GM18499 (cell line): ENCODE data around the gene DCTN1.

Source experiments
- ATAC-seq: cut with Tn5 transposase; IDR thresholded peaks from one replicate; pipeline ENCODE4 v1.9.1; 2021; ENCODE audit warnings: moderate number of reproducible peaks; ENCODE audit not compliant: insufficient read depth, unreplicated experiment

DCTN1 gene

GRCh38 chr2:74414881-74415761 is 35.0 kb upstream of the DCTN1 start:
- no peak for ATAC-seq

- ATAC-seq = no peak
These were observed 34.3 kb upstream of the DCTN1 start for GRCh38 chr2:74414441-74414840.

GRCh38 chr2:74413001-74413698 is 33.0 kb upstream of the DCTN1 start:
- ATAC-seq = no peak

DNA sequence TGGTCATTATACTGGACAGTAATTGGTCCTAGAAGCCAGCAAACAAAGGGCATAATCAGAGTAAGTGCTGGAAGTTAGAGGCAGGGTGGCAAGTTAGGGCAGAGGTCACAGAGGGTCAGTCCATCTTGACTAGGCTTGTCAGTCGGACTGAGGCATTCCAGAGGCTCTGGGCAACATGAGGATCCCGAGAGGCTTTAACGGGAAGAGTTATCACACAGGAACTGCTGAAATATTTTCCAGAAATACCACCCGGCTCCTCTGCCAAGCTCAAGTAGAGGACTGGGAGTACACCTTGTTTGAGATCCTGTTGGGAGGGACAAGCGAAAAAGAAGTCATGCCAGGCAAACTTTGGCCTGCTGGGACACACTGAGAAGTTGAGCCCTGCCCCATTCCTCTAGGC is 27.6 kb upstream of the DCTN1 start:
- no peak for ATAC-seq

DNA sequence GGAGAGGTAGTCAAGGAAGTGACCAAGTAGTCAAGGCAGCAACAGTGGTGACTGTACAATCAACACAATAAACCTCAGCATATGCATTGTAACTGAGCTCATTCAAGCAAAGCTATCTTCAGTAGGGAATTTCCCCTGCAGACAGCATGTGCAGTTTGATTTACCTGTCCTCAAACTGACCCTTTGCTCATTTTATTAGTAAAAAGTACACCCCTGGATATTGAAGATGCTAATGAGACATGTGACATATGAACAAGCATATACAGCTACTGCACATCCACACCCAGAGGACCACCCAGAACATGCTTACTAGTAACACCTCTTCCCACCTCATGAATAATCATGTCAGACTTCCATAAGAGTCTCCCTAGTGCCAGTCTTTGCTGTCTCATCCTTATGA is 25.9 kb upstream of the DCTN1 start:
- ATAC-seq = peak; percentile 85

DNA sequence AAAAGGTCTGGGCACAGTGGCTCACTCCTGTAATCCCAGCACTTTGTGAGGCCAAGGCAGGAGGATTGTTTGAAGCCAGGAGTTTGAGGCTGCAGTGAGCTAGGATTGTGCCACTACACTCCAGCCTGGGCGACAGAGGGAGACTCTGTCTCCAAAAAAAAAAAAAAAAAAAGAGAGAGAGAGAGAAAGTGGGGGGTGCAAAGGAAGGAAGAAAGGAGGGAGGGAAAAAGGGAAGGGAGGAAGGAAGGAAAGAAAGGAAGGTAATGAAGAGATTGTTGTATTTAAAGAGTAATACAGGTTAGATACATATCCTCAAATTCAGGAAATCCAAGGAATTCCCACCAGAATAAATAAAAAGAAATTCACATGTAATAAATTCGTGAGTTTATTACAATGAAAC is 21.8 kb upstream of the DCTN1 start:
- no peak for ATAC-seq

GRCh38 chr2:74399785-74400184 is 19.7 kb upstream of the DCTN1 start:
- ATAC-seq = peak; percentile 65

GRCh38 chr2:74396149-74396548 is 16.0 kb upstream of the DCTN1 start:
- no peak for ATAC-seq

DNA sequence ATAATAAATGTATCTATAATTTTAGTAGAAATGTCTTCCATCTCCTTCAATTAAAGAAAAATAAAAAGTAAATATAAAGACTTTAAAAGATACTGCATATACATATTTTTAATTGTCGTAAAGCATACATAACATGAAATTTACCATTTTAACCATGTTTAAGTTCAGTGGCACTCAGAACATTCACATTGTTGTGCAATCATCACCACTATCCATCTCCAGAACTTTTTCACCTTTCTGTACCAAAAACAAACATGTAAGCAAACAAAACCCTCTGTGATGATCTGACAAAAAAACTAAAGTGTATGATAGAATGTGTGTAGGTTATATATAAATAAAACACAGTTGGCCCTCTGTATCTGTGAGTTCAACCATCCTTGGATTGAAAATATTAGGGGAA is 13.4 kb upstream of the DCTN1 start:
- ATAC-seq = no peak

DNA sequence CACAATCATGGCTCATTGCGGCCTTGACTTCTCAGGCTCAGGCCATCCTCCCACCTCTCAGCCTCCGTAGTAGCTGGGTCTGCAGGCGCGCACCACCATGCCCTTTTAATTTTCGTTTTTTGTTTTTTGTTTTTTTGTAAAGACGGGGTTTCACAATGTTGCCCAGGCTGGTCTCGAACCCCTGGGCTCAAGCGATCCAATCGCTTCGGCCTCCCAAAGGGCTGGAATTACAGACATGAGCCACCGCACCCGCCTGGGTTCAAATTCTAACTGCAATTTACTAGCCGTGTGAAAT is 12.3 kb upstream of the DCTN1 start:
- no peak for ATAC-seq

DNA sequence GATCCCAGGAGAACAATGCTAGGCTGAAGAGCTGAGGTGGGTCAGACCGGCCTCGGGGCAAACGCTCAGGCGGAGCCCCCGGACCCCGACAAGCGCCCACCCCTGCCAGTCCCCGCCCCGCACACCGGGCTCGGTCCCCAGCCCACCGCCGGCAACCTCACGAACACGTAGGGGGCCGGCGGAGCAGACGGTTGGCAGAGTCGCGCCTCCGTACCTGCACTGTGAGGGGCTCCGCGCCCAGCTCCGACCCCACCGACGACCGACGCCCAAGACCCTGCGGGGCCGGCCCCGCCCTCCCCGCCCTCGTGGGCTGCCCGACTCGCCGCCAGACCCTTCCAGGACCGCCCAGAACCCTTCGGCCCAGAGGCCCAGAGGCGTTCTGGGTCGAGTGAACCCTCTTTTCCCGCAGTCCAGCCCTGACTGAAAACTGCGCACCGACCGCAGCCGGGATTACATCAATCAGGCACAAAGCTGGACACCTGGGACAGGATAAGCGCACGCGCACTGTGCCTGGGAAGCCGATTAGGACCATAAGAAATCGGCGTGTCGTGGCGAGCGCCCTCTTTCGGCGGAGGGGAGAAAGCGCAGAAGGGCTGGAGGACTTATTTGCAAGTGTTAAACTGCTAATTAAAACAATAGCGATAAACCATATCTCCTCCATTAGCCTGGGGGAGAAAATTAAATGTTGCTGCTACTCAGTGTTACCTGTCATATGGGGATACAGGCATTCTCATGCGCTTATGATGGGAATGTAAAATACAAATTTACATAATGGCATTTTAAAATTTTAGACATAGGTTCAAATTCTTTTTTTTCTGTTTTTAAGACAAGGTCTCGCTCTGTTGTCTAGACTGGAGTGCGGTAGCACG is 11.7 kb upstream of the DCTN1 start:
- ATAC-seq = peak; percentile 66

DNA sequence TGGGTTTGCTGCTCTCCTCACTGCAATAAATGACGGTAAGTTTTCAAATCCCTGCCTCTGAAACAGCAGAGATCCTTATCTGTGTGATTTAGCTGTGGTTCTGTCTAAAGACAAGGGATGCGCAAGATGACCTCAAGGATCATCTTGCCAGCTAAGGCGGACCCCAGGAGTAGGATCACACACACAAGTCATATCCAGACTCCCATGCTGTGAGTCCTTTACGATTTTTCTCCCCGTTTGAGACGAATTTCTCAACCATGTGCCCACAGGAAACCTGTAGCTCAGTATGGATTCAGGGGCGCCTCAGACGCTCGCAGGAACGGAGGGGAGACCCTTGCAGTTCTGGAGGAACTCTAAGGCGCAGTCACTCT is 11.1 kb upstream of the DCTN1 start:
- no peak for ATAC-seq

GRCh38 chr2:74390606-74391005 is 10.5 kb upstream of the DCTN1 start:
- no peak for ATAC-seq

GRCh38 chr2:74387346-74387745 is 7.2 kb upstream of the DCTN1 start:
- no peak for ATAC-seq

- no peak for ATAC-seq
These were observed 5.3 kb upstream of the DCTN1 start for GRCh38 chr2:74385396-74385795.

GRCh38 chr2:74384051-74384450 is 3.9 kb upstream of the DCTN1 start:
- ATAC-seq = no peak

DNA sequence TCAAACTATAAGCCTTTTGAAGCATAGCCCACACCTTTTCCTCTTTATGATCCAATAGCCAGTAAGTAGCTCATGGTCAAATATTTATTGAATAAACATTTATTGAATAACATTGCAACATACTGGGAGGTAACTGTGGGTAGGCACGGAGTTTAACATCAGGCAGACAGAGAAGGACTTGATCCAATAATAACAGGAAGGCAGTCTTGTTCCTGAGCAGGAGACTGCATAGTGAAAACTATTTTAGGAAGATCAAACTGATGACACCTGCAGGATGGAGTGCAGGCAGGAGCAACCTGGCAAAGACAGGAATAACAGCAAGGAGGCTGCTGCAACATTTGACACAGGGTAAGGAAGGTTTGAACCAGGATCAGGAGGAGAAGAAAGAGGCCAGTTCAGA is 3.1 kb upstream of the DCTN1 start:
- ATAC-seq = no peak

DNA sequence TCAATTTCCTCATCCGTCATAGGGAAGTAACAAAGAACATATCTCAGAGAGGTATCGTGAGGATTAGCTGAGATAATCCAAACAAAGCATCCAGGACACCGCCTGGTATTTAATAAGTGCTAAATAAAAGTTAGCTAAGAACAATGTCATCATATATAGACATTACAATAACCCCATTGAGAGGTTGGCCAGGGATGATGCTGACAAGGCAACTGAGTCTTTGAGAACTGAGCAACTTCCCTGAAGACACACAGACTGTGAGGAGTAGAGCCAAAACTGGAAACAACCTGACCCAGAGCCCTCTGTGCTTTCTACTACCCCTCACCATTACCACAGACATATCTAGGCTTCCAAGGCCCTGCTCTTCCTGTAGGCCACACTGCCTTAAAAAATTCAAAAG is 1.6 kb upstream of the DCTN1 start:
- ATAC-seq = no peak

DNA sequence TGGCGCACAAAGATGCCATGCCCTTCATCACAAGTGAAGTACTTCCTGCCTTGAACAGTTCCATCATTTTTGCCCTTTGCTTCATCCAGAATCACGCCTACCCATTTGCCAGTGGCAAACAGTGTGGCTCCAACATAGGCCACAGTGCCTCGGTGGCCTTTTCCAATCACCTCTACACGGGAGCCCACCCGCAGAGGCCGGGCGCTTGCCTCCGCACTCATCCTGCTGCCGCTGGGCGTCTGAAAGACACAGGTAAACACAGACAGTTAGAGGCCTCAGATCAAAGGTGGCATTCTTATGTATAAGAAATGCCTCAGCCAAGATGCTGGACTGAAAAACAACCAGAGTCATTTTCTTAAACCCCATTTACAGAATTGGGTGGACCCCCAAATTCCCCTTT is 2.1 kb downstream of the DCTN1 start:
- no peak for ATAC-seq

DNA sequence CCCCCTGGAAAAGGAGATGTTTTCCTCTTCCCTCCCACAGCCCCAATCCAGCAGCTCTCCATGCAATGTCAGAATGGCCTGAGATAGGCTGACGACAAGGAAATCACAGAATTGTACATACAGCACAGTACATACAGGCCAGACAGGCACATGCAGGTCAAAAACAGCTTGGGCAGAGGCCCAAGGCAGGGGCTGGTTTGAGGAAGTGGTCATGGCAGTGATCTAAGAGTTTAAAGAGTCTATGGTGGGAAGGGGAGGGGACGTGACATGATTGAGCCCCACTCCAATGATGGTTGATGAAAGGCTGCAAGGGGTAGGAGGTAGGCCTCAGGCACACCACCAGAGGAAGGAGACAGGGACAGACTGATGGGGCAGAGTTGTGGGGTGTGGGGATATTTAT is 4.3 kb downstream of the DCTN1 start:
- no peak for ATAC-seq

GRCh38 chr2:74374509-74375205 is 5.5 kb downstream of the DCTN1 start:
- no peak for ATAC-seq
